ENCODE data around the gene SLC25A20.
"Not testable (repeated sequence)": the region's sequence is repeated elsewhere in the genome, so short reads cannot be mapped to it uniquely, and the experiment has no call there.

SLC25A20 gene

DNA sequence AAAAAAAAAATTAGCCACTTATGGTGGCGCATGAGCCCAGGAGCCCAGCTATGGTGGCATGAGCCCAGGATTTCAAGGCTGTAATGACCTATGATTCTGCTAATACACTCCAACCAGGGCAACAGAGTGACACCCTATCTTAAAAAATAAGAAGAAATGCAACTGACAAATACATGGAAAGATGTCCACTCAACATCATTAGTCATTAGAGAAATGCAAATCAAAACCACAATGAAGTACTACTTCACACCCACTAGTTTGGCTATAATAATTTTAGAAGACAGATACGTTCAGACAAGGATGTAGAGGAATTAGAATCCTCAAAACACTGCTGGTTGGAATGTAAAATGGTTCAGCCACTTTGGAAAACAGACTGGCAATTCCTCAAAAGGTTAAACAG is 61.5 kb downstream of the SLC25A20 start:
- no peak for DNase-seq

DNA sequence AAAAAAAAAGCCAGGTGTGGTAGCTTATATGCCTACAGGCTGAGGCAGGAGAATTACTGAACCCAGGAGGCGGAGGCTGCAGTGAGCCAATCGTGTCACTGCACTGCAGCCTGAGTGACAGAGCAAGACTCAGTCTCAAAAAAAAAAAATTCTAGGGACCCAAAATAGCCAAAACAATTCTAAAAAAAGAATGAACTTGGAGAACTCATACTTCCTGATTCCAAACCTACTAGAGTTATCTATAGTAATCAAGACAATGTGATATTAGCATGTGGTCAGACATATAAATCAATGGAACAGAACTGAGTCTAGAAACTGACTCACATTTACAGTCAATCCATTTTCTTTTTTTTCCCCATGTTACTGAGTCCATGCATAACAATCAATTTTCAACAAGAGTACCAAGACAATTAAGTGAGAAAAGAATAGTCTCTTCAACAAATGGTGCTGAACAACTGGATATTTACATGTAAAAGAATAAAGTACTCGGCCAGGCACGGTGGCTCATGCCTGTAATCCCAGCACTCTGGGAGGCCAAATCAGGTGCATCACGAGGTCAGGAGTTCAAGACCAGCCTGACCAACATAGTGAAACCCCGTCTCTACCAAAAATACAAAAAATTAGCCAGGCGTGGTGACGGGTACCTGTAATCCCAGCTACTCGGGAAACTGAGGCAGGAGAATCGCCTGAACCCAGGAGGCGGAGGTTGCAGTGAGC is 62.9 kb downstream of the SLC25A20 start:
- no peak for DNase-seq

DNA sequence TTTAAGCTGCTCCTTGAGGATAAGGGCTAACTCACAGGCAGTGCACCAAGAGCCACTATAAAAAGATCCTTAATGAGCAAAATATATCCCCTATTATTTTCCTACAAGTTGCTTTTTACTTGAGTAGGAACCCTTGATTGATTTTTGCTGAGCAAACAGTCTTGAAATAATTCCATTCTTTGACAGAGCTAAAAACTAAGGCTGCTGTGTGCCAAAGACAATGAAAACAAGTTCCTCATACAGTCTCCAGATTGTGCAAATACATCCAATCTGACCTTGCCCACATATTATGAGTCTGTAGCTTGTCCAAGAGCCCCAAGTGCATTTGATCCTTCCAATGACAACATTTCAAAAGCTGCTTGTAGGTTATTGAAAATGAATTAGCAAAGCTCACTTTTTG is 66.0 kb downstream of the SLC25A20 start:
- no peak for DNase-seq

DNA sequence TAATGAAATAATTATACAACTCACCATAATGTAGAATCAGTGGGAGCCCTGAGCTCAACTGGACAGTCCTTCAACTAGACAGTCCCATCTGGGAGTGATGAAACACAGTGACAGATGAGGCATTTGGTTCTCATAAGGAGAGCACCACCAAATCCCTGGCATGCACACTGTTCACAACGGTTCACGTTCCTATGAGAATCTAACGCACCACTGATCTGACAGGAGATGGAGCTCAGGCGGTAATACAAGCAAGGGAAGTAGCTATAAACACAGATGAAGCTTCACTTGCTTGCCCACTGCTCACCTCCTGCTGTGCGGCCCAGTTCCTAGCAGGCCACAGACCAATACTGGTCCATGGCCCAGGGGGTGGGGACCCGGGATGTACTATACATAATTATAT is 68.0 kb downstream of the SLC25A20 start:
- no peak for DNase-seq

DNA sequence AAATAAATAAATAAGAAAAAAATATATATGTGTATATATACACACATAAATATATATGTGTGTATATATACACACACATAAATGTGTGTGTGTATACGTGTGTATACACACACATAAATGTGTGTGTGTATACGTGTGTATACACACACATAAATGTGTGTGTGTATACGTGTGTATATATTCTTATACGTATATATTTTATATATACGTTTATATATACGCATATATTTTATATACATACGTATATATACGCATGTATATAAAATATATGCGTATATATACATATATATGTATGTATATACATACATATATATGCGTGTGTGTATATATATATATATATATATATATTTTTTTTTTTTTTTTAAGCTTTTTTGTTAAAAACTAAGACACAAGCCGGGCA is 69.2 kb downstream of the SLC25A20 start:
- DNase-seq: not testable (repeated sequence)

DNA sequence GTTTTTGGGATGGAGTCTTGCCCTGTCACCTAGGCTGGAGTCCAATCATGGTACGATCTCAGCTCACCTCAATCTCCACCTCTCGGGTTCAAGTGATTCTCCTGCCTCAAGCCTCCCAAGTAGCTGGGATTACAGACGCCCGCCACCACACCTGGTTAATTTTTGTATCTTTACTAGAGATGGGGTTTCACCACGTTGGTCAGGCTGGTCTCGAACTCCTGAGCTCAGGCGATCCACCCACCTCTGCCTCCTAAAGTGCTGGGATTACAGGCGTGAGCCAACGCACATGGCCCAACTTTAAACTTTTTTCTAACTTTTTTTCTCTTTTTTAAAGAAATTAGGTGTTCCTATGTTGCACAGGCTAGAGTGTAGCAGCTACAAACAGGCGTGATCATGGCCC is 70.8 kb downstream of the SLC25A20 start:
- DNase-seq: not testable (repeated sequence)

DNA sequence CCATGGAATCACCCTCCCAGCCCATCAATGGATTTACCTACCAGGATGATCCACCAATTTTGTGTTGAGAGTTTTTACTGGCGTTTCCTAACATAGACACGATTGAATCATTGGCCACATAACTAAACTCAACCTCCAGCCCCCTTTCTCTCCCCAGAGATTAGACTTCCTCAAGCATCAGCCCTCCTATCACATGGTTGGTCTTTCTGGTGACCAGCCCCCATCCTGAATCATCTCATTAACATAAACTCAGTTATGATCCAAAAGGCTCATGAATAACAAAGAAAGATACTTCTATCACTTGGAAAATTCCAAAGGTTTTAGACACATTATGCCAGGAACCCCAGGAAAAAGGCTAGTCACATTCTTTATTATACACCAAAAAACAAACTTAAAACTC is 72.2 kb downstream of the SLC25A20 start:
- DNase-seq: peak; percentile 80

DNA sequence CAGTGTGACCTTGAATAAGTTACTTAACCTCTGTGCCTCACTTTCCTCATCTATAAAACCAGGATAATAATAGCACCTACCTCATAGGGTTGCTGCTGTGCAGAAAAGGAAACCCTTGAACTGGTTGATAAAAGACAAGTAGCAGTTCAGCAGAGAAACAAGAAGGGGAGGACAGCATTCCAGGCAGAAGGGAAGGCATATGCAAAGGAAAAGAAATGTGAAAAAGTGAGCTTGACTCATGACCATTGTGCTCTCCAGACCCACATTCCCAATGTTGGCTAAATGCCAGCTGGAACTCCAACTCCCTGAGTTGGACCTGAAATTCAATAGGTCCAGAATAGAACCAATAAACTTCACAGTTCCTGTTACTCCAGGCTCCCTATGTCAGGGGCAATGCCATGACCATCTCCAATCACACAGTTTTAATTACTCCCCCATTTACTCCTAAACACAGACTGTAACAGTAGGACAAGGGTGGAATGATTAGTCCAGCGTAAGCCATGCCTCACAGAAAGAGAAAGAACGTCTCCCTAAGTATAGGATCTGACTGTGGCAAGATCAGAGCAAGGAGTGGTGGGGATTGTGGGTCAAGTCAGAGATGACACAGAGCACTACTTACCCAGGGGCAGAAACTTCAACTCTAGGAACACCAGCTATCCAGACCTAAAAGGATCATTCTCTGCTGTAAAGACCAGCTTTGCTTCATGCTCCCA is 77.9 kb downstream of the SLC25A20 start:
- DNase-seq: peak; percentile 52

DNA sequence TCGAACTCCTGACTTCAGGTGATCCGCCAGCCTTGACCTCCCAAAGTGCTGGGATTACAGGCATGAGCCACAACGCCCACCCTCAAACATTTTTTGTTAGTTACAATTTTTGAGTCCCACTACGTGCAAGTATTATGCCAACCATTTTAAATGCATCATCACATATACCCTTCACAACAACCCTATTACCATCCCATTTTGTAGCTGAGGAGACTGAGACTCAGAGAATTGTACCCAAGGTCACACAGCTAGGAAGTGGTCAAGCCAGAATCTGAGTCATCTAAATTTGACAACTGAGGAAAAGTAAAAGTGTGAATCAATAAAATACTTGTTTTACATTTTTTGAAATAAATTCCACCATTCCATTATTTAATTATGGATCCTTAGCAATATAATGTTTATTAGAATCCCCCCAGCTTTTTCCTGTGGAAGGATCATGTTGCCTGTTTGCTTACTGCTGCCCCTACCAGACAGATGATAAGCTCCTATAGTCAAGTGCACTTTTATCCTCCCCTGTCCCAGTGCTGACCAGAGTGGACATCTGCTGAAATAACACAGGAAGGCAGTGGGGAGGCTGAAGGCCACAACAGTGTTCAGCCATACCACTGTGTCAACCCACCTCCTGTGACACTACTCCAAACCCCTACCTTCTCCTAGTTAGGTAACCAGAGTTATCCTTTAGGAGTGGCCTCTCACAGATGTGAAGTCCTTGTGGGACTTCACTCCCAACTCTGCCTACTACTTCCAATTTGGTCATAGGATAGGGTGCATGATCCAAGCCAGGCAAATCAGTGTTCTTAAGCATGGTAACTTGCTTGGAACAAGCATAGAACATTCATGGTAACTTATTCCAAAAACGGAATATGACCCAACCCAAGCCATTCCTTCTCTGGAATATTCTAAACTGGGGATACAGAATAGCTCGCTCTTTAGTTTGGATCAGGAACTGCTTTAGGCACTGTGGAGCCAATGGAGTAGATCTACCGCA is 79.2 kb downstream of the SLC25A20 start:
- DNase-seq: no peak

DNA sequence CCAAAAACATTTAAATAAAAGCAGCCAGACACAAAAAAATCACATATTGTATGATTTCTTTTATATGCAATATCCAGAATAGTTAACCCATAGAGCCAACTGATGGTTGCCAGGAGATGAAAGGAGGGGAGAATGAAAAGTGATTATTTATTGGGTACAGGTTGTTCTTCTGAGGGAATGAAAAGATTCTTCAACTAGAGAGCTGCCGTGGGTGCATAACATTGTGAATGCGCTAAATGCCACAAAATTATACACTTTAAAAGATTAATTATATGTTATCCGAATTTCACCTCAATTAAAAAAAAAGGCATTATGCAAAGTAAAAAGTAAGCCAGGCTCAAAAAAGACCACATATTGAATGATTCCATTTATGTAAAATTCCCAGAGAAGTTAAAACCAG is 87.2 kb downstream of the SLC25A20 start:
- DNase-seq: no peak
